Testis (tissue), 3 donors: Measurements from ENCODE around the gene PTPRR. TPM values are rescaled to one million over a fixed set of nuclear protein-coding genes. Genes with fewer than 3 reads are reported as not detected.
"Not testable (repeated sequence)": the region's sequence is repeated elsewhere in the genome, so short reads cannot be mapped to it uniquely, and the experiment has no call there.

ENCODE experiments used
- DNase-seq: peaks from one replicate; pipeline ENCODE4 v3.0.0-alpha.2; 2019
- H3K27ac ChIP-seq, 2 donors: fragments of 200-600 bp; sonication (generic); one replicate each; pipeline ENCODE4 v1.5.1; 2019
- H3K27me3 ChIP-seq: fragments of 200-600 bp; sonication (generic); one replicate; pipeline ENCODE4 v1.5.1; 2019
- H3K36me3 ChIP-seq: fragments of 200-600 bp; sonication (generic); one replicate; pipeline ENCODE4 v1.5.1; 2017; ENCODE audit warnings: low read depth; ENCODE audit errors: missing control alignments
- H3K4me1 ChIP-seq: fragments of 200-600 bp; sonication (generic); one replicate; pipeline ENCODE4 v1.5.1; 2019
- H3K4me3 ChIP-seq, 2 donors: fragments of 200-600 bp; sonication (generic); one replicate each; pipeline ENCODE4 v1.5.1; 2017 to 2019
- H3K9me3 ChIP-seq: fragments of 200-600 bp; sonication (generic); one replicate; pipeline ENCODE4 v1.5.1; 2017
- POLR2A ChIP-seq: fragments of 450-650 bp; IDR thresholded peaks from one replicate; pipeline ENCODE4 v1.6.1; 2017; ENCODE audit warnings: antibody characterized with exemption, mild to moderate bottlenecking, moderate library complexity
- WGBS, 2 donors: methylation state at CpG; one replicate each; pipeline ENCODE4 v1.1.5; 2018; 5-methylcytosine and 5-hydroxymethylcytosine counted together
- intact Hi-C: fragments of 100-400 bp; cut with DNase I; formaldehyde crosslinking; loops from one replicate; pipeline ENCODE4 v1.15.1; 2023; ENCODE audit warnings: low total_unique reads
- polyA plus RNA-seq: library from polyadenylated mRNA; stranded (reverse); fragments of 350-450 nt; fragmentation: Illumina TruSeq; extraction: RNeasy Lipid Tissue Mini Kit (QIAGEN cat#74804); gene quantifications from one replicate; pipeline ENCODE4 v1.2.3, GENCODE V29; 2014; ENCODE audit warnings: low read depth, low replicate concordance; ENCODE audit not compliant: insufficient read depth
- total RNA-seq, 2 donors: library from RNA; depleted of rRNA; stranded (reverse); fragments of >200 nt; gene quantifications; one replicate each; pipeline ENCODE4 v1.2.3, GENCODE V29; 2016
- TF ChIP-seq, protein P1 (sequence below), 3 experiments: fragments of 450-650 bp in 2 of 3; fragments of 200-600 bp in 1 of 3; sonication (generic) in 1 of 3; IDR thresholded peaks; one replicate each; pipeline ENCODE4 v1.5.1; 2016 to 2019; ENCODE audit warnings: antibody characterized with exemption in 3 of 3, mild to moderate bottlenecking in 2 of 3, moderate library complexity in 1 of 3

The PTPRR gene
- total and polyA plus RNA-seq, 3 donors from 2014 or later: 0.16 to 0.43 (median 0.24) TPM

DNA sequence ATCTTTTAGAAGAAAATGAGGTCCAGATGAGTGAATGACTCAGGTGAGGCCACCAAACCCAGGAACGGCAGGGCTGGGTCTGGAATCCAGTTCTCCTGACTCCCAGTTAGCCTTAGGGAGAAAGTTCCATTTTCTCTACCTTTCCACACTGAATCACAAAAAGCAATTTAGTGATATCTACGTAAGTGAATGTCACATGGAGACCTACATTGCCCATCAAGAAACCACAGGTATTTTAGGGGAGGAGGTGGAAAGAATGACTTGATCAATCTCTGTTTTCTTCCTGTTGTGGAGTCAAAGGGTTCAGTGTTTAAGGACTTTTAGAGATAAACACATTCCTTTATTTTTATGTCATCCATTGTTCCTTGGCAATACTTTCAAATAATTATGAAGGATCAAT, 176.4 kb downstream of the PTPRR start:
- H3K9me3 ChIP-seq: no peaks in the 10 kb centered on the region
- WGBS, 2 donors: 81 to 92% methylated on average over 2 of the region's 2 CpGs
- no peak for DNase-seq
- no peaks in the 10 kb centered on the region for H3K27me3 ChIP-seq
- H3K27ac ChIP-seq: no peak overlapping the region
- H3K36me3 ChIP-seq: no peaks in the 10 kb centered on the region
- no peaks in the 10 kb centered on the region for H3K4me1 ChIP-seq
- TF ChIP-seq, protein P1, sequence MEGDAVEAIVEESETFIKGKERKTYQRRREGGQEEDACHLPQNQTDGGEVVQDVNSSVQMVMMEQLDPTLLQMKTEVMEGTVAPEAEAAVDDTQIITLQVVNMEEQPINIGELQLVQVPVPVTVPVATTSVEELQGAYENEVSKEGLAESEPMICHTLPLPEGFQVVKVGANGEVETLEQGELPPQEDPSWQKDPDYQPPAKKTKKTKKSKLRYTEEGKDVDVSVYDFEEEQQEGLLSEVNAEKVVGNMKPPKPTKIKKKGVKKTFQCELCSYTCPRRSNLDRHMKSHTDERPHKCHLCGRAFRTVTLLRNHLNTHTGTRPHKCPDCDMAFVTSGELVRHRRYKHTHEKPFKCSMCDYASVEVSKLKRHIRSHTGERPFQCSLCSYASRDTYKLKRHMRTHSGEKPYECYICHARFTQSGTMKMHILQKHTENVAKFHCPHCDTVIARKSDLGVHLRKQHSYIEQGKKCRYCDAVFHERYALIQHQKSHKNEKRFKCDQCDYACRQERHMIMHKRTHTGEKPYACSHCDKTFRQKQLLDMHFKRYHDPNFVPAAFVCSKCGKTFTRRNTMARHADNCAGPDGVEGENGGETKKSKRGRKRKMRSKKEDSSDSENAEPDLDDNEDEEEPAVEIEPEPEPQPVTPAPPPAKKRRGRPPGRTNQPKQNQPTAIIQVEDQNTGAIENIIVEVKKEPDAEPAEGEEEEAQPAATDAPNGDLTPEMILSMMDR (IDR thresholded peaks at IDR 0.05): no peak
- TF ChIP-seq POLR2A: no peak
- intact Hi-C loops: no loop called here
- no peak overlapping the region for H3K4me3 ChIP-seq

DNA sequence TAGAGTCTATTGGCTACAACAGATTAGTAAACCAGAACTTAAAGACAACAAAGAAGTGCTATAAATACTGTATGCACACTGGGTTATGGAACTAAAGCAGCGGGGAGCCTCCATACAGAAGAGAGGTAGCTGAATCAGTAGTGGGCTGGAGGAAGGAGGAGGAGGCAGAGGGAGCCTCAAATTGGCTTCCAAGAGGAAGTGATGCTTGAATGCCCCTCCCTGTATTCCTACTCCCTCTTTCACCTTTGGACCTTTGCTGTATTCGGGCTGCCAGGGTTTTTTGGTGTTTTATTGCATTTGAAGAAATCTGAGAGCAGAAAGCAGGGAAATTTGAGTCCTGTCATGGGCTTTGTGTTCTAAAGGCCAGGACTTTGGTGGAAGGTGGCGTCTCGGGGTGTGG, 179.3 kb downstream of the PTPRR start:
- DNase-seq: no peak
- no peaks in the 10 kb centered on the region for H3K4me1 ChIP-seq
- WGBS, 2 donors: 76 to 78% methylated on average over 4 of the region's 4 CpGs
- intact Hi-C loops: no loop called here
- no peaks in the 10 kb centered on the region for H3K27me3 ChIP-seq
- H3K36me3 ChIP-seq: no peaks in the 10 kb centered on the region
- H3K4me3 ChIP-seq: no peak overlapping the region
- H3K9me3 ChIP-seq: no peaks in the 10 kb centered on the region
- TF ChIP-seq POLR2A: no peak
- TF ChIP-seq, protein P1 (IDR thresholded peaks at IDR 0.05): no peak
- H3K27ac ChIP-seq: no peak overlapping the region

DNA sequence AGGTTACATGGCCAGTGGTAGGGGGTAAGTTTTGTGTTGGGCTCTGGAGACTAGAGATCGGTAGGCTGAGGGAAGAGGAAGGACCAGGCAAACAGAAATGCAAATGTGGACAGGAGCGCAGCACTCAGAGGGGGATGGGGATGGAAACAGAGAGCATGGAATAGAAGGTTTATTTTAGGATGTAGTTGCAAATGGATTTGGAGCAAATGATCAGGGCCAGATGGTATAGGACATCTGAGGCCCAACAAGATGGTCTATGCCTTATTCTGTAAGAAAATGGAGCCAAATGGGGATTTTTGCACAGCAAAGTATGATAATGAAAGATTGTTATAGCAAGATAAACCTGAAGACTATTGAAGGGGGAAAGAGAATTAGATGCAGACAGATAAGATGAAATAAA, 180.8 kb downstream of the PTPRR start:
- no peak for DNase-seq
- H3K36me3 ChIP-seq: no peaks in the 10 kb centered on the region
- 85 to 92% methylated on average over 2 of the region's 2 CpGs for WGBS, 2 donors
- no peaks in the 10 kb centered on the region for H3K27me3 ChIP-seq
- H3K27ac ChIP-seq: no peak overlapping the region
- no peaks in the 10 kb centered on the region for H3K4me1 ChIP-seq
- TF ChIP-seq, protein P1 (IDR thresholded peaks at IDR 0.05): no peak
- TF ChIP-seq POLR2A: no peak
- intact Hi-C loops: loop anchor here (10.0 kb wide), 1 partner anchor 275 kb away; no protein-coding TSS in a partner anchor
- H3K9me3 ChIP-seq: no peaks in the 10 kb centered on the region
- H3K4me3 ChIP-seq: no peak overlapping the region

DNA sequence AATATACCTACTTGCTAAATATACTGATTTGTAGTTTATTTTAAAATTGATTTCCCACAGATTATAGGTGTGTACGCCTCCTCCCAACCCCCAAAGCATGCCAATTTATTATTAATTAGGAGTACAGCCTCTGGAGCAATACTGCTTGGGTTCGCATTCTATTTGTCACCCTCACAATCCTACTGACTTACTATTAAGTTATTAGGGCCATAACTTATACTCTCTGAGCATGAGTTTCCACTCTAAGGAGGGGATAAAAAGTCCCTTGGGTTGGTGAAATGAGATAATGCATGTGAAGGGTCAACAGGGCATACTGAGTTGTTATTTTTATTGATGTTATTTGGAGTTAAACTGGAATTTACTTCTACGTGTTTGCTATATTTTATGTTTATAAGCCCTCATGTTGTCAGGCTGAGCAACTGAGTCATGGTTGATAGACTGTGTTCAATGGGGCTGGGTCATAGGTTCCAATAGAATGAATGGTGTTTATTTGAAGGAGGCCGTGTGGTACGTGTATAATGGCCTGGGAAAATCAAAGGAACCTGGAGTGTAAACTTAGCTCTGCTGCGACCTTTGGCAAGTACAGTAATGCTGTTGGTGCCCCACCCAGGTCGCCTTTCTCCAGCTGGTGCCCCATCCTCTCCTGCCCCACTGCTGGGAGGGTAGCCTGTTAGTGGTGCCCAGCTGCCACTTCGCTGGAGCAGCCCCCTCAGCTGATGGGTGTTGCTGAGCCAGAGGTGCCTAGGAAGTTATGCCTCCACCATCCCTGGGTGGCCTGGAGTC, 184.0 kb downstream of the PTPRR start:
- no peak overlapping the region for H3K4me3 ChIP-seq
- intact Hi-C loops: loop anchor here (10.0 kb wide), 1 partner anchor 278 kb away; no protein-coding TSS in a partner anchor
- no peaks in the 10 kb centered on the region for H3K9me3 ChIP-seq
- H3K4me1 ChIP-seq: no peaks in the 10 kb centered on the region
- no peak for DNase-seq
- TF ChIP-seq POLR2A: no peak
- TF ChIP-seq, protein P1 (IDR thresholded peaks at IDR 0.05): no peak
- H3K27me3 ChIP-seq: no peaks in the 10 kb centered on the region
- H3K36me3 ChIP-seq: no peaks in the 10 kb centered on the region
- WGBS, 2 donors: 87 to 96% methylated on average over 7 to 8 of the region's 8 CpGs
- no peak overlapping the region for H3K27ac ChIP-seq

DNA sequence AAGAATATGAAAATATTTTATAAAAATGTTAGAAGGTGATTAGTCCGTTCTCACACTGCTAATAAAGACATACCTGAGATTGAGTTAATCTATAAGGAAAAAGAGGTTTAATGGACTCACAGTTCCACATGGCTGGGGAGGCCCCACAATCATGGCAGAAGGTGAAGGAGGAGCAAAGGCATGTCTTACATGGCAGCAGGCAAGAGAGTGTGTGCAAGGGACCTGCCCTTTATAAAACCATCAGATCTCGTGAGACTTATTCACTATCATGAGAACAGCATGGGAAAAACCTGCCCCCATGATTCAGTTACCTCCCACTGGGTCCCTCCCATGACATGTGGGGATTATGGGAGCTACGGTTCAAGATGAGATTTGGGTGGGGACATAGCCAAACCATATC, 185.3 kb downstream of the PTPRR start:
- H3K4me3 ChIP-seq, H3K36me3 ChIP-seq, H3K9me3 ChIP-seq, H3K4me1 ChIP-seq, H3K27ac ChIP-seq, H3K27me3 ChIP-seq, DNase-seq: not testable (repeated sequence)
- WGBS, 2 donors: 86 to 87% methylated on average over 3 of the region's 3 CpGs
- intact Hi-C loops: loop anchor here (10.0 kb wide), 1 partner anchor 280 kb away; no protein-coding TSS in a partner anchor
